OCI-LY1 (cell line): ENCODE results near the gene NBEA.

Experiments
- H2AFZ ChIP-seq: fragments of 200-600 bp; sonication (generic), shearing (Covaris generic); 2 replicates; pipeline ENCODE4 v1.6.0; 2014; ENCODE audit warnings: antibody characterized with exemption, mild to moderate bottlenecking, low read length
- H3F3A ChIP-seq: fragments of 200-600 bp; sonication (generic), shearing (Covaris generic); 2 replicates; pipeline ENCODE4 v1.6.0; 2014; ENCODE audit warnings: mild to moderate bottlenecking, antibody characterized with exemption, low read length, moderate library complexity; ENCODE audit not compliant: insufficient read depth
- H3K27ac ChIP-seq: fragments of 200-600 bp; sonication (generic); 2 replicates; pipeline ENCODE4 v1.5.1; 2014; ENCODE audit warnings: low read length, mixed run types, mild to moderate bottlenecking, low read depth; ENCODE audit not compliant: poor library complexity, severe bottlenecking
- H3K27me3 ChIP-seq: fragments of 200-600 bp; sonication (generic); 2 replicates; pipeline ENCODE4 v1.6.0; 2014; ENCODE audit warnings: antibody characterized with exemption, mild to moderate bottlenecking, low read length, moderate library complexity; ENCODE audit not compliant: insufficient read depth
- H3K36me3 ChIP-seq: fragments of 200-600 bp; sonication (generic); 2 replicates; pipeline ENCODE4 v1.6.1; 2014; ENCODE audit warnings: mild to moderate bottlenecking, antibody characterized with exemption, low read length, moderate library complexity, mixed read lengths; ENCODE audit not compliant: insufficient read depth
- H3K4me1 ChIP-seq: fragments of 200-600 bp; sonication (generic); 2 replicates; pipeline ENCODE4 v1.5.1; 2014; ENCODE audit warnings: mild to moderate bottlenecking, low read length, moderate library complexity; ENCODE audit not compliant: insufficient read depth, severe bottlenecking
- H3K4me2 ChIP-seq: fragments of 200-600 bp; sonication (generic), shearing (Covaris generic); 2 replicates; pipeline ENCODE4 v1.6.1; 2014; ENCODE audit warnings: low read length
- H3K4me3 ChIP-seq: fragments of 200-600 bp; sonication (generic); 2 replicates; pipeline ENCODE4 v1.5.1; 2014; ENCODE audit warnings: low read length, low read depth, mild to moderate bottlenecking, mixed read lengths; ENCODE audit not compliant: poor library complexity, severe bottlenecking
- H3K79me2 ChIP-seq: fragments of 200-600 bp; shearing (Covaris generic); 2 replicates; pipeline ENCODE4 v1.6.1; 2016; ENCODE audit warnings: mixed run types, low read length, mixed read lengths; ENCODE audit not compliant: insufficient read depth
- H3K9ac ChIP-seq: fragments of 200-600 bp; sonication (generic), shearing (Covaris generic); 2 replicates; pipeline ENCODE4 v1.6.1; 2014; ENCODE audit warnings: mild to moderate bottlenecking, low read length, mixed read lengths
- H3K9me2 ChIP-seq: fragments of 200-600 bp; sonication (generic), shearing (Covaris generic); 2 replicates; pipeline ENCODE4 v1.6.1; 2014; ENCODE audit warnings: low read depth, mild to moderate bottlenecking, low read length, mixed read lengths
- H3K9me3 ChIP-seq: fragments of 200-600 bp; shearing (Covaris generic); 2 replicates; pipeline ENCODE4 v1.6.1; 2014; ENCODE audit warnings: low read length, mixed read lengths
- H4K20me1 ChIP-seq: fragments of 200-600 bp; sonication (generic), shearing (Covaris generic); 2 replicates; pipeline ENCODE4 v1.6.0; 2016; ENCODE audit warnings: mild to moderate bottlenecking, low read length; ENCODE audit not compliant: insufficient read depth
- EZH2 ChIP-seq: fragments of 200-600 bp; sonication (generic), shearing (Covaris generic); IDR thresholded peaks from 2 replicates; pipeline ENCODE4 v1.8.0; 2017; ENCODE audit warnings: borderline replicate concordance, mixed run types, mild to moderate bottlenecking, antibody characterized with exemption, low read length, moderate library complexity, mixed read lengths
- TF ChIP-seq, protein P1 (sequence below): fragments of 200-600 bp; sonication (generic), shearing (Covaris generic); IDR thresholded peaks from 2 replicates; pipeline ENCODE4 v1.5.1; 2017; ENCODE audit warnings: mild to moderate bottlenecking, antibody characterized with exemption, low read length, moderate library complexity, mixed read lengths

The NBEA gene

DNA sequence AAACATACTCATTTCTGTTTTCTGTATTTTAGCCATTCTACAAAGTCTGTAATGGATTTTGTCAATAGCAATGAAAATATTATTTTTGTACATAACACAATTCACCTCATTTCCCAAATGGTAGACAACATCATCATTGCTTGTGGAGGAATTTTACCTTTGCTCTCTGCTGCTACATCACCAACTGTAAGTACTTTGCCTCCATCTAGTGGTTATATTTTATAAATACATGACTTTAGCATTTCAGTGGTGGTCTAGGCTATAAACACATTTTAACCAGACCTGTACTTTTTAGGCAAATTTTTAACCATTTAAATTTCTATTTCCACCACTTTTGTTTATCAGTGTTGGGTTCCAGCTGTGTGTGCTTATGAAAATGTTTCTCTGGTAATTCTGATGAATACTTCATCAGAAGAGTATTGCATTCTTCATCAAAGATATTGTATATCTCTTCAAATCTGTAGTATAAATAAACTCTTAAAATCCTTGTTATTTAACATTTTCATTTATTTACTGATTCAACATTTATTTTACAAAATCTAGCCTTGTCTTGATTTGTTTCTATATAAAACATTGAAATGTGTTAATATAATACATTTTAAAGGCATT is 222.4 kb downstream of the NBEA start:
- H3K4me1 ChIP-seq: no peaks in the 10 kb centered on the region
- H3K27me3 ChIP-seq: no peaks in the 10 kb centered on the region
- no peak overlapping the region for H3K4me3 ChIP-seq
- no peaks in the 10 kb centered on the region for H4K20me1 ChIP-seq
- H3K9me3 ChIP-seq: no peaks in the 10 kb centered on the region
- no peaks in the 10 kb centered on the region for H3K79me2 ChIP-seq
- no peaks in the 10 kb centered on the region for H3F3A ChIP-seq
- no peak overlapping the region for H3K4me2 ChIP-seq
- TF ChIP-seq, protein P1, sequence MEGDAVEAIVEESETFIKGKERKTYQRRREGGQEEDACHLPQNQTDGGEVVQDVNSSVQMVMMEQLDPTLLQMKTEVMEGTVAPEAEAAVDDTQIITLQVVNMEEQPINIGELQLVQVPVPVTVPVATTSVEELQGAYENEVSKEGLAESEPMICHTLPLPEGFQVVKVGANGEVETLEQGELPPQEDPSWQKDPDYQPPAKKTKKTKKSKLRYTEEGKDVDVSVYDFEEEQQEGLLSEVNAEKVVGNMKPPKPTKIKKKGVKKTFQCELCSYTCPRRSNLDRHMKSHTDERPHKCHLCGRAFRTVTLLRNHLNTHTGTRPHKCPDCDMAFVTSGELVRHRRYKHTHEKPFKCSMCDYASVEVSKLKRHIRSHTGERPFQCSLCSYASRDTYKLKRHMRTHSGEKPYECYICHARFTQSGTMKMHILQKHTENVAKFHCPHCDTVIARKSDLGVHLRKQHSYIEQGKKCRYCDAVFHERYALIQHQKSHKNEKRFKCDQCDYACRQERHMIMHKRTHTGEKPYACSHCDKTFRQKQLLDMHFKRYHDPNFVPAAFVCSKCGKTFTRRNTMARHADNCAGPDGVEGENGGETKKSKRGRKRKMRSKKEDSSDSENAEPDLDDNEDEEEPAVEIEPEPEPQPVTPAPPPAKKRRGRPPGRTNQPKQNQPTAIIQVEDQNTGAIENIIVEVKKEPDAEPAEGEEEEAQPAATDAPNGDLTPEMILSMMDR: peak; percentile 39; the same call in 1 of the 2 replicates
- no peak for TF ChIP-seq EZH2
- no peak overlapping the region for H2AFZ ChIP-seq
- no peak overlapping the region for H3K9ac ChIP-seq
- no peak overlapping the region for H3K27ac ChIP-seq
- H3K36me3 ChIP-seq: 0 out of 2 replicates have a peak, but pooled peaks cover 3% of the 10 kb centered on the region
- no peaks in the 10 kb centered on the region for H3K9me2 ChIP-seq

DNA sequence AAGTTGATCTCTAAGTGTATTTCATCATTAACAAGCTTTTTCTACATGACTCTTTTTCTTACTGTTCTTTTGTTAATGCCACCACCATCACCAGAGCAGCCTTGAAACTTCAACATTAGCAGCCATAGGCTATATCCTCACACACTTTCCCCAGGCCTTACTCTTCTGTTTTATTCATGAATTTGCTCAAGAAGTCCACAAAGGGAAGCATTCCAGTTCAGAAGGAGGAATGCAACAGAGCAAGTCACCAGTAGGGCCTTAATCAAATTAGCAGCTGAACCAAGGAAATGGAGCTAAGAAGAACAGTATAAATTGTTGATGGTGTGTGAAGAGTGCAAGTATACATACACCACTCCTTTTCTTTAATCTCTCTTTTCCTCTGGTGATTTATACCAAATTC is 223.1 kb downstream of the NBEA start:
- H3K9me2 ChIP-seq: no peaks in the 10 kb centered on the region

DNA sequence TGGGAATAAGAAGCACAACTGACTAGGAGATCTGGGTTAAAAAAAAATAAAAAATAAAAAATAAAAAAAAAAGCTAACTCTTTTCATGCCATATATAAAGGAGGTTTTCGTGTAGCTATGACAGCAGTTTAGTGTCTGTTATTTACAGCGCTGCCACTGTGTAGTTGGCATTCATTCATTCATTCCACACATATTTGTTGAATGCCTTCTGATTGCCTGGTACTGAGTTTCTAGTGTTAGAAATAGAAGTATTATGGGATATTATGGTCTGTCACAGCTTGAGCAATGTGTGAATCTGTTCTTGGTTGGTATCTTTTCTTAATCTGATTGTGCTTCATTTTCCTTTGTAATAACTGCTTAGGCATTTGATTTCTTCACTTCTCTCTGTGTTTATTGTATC is 237.4 kb downstream of the NBEA start:
- Histone ChIP-seq H3K9ac (no peak overlapping the region), H3K9me2 (no peaks in the 10 kb centered on the region), H3K36me3 (no peaks in the 10 kb centered on the region), H3K27ac (no peak overlapping the region), H3F3A (no peaks in the 10 kb centered on the region), H3K4me2 (no peak overlapping the region), H3K27me3 (no peaks in the 10 kb centered on the region), H3K4me3 (no peak overlapping the region), H3K79me2 (no peaks in the 10 kb centered on the region), H2AFZ (no peak overlapping the region), H3K9me3 (no peaks in the 10 kb centered on the region), H3K4me1 (no peaks in the 10 kb centered on the region), H4K20me1 (no peaks in the 10 kb centered on the region)
- TF ChIP-seq, protein P1: no peak
- TF ChIP-seq EZH2: no peak

More for the DNA sequence above, 223.1 kb downstream of the NBEA start:
- H3K4me2 ChIP-seq: no peak overlapping the region
- no peaks in the 10 kb centered on the region for H3K36me3 ChIP-seq
- no peaks in the 10 kb centered on the region for H3F3A ChIP-seq
- H3K9ac ChIP-seq: no peak overlapping the region
- H3K4me1 ChIP-seq: no peaks in the 10 kb centered on the region
- no peaks in the 10 kb centered on the region for H3K79me2 ChIP-seq
- H2AFZ ChIP-seq: no peak overlapping the region
- no peaks in the 10 kb centered on the region for H3K9me3 ChIP-seq
- no peak overlapping the region for H3K27ac ChIP-seq
- no peaks in the 10 kb centered on the region for H3K27me3 ChIP-seq
- H4K20me1 ChIP-seq: no peaks in the 10 kb centered on the region
- no peak overlapping the region for H3K4me3 ChIP-seq
- no peak for TF ChIP-seq EZH2
- TF ChIP-seq, protein P1: no peak
